Chondrocyte (in vitro differentiated cells): ENCODE measurements around the gene ANKRD1. TPM values are rescaled to one million over a fixed set of nuclear protein-coding genes. Genes with fewer than 3 reads are reported as not detected.

ENCODE experiments used
- DNase-seq: peaks from one replicate; pipeline ENCODE4 v3.0.0; 2021; ENCODE audit warnings: mixed read lengths, low spot score
- H3K27ac Mint-ChIP-seq: one replicate; pipeline ENCODE4 v1.8.0; 2021; ENCODE audit warnings: mild to moderate bottlenecking, moderate library complexity, mixed read lengths; ENCODE audit not compliant: unreplicated experiment
- H3K27me3 Mint-ChIP-seq: 2 replicates; pipeline ENCODE4 v1.8.0; 2021; ENCODE audit warnings: low read depth, mixed read lengths
- H3K36me3 Mint-ChIP-seq: 2 replicates; pipeline ENCODE4 v1.8.0; 2021; ENCODE audit warnings: low read depth, mixed read lengths
- H3K4me1 Mint-ChIP-seq: 2 replicates; pipeline ENCODE4 v1.8.0; 2021; ENCODE audit warnings: low read depth, mild to moderate bottlenecking, mixed read lengths
- H3K4me3 Mint-ChIP-seq: one replicate; pipeline ENCODE4 v1.8.0; 2021; ENCODE audit warnings: mild to moderate bottlenecking, moderate library complexity, mixed read lengths; ENCODE audit not compliant: unreplicated experiment
- H3K9me3 Mint-ChIP-seq: 2 replicates; pipeline ENCODE4 v1.8.0; 2021; ENCODE audit warnings: low read depth, mixed read lengths
- CTCF ChIP-seq: fragments of 200-600 bp; sonication (generic); IDR thresholded peaks from 2 replicates; pipeline ENCODE4 v1.5.0; 2021; ENCODE audit warnings: antibody characterized with exemption, mild to moderate bottlenecking, moderate library complexity
- total RNA-seq: library from RNA; stranded (reverse); gene quantifications from 3 replicates; pipeline ENCODE4 v1.2.1, GENCODE V29; 2021

The ANKRD1 gene
- total RNA-seq, 1 donor from 2014 or later = 261 TPM

- TF ChIP-seq CTCF = no peak
- no peak overlapping the region for H3K4me3 Mint-ChIP-seq
- DNase-seq = no peak
- no peak overlapping the region for H3K27ac Mint-ChIP-seq
- H3K9me3 Mint-ChIP-seq = no peaks in the 10 kb centered on the region
- no peaks in the 10 kb centered on the region for H3K36me3 Mint-ChIP-seq
- H3K4me1 Mint-ChIP-seq = peaks cover 54% of the 10 kb centered on the region
- H3K27me3 Mint-ChIP-seq = no peaks in the 10 kb centered on the region
These were observed 18.8 kb upstream of the ANKRD1 start for GRCh38 chr10:90939648-90940047.

- Mint-ChIP-seq H3K4me3 (no peak overlapping the region), H3K9me3 (no peaks in the 10 kb centered on the region), H3K27ac (no peak overlapping the region), H3K36me3 (no peaks in the 10 kb centered on the region), H3K27me3 (no peaks in the 10 kb centered on the region), H3K4me1 (peaks cover 54% of the 10 kb centered on the region)
- no peak for TF ChIP-seq CTCF
- DNase-seq = no peak
These were observed 18.2 kb upstream of the ANKRD1 start for GRCh38 chr10:90939116-90939515.

GRCh38 chr10:90937645-90938258 is 16.9 kb upstream of the ANKRD1 start:
- no peaks in the 10 kb centered on the region for H3K9me3 Mint-ChIP-seq
- no peaks in the 10 kb centered on the region for H3K27me3 Mint-ChIP-seq
- no peak overlapping the region for H3K4me3 Mint-ChIP-seq
- peak overlapping the region; percentile 62 for H3K27ac Mint-ChIP-seq
- no peak for TF ChIP-seq CTCF
- H3K4me1 Mint-ChIP-seq = peaks cover 62% of the 10 kb centered on the region
- DNase-seq = no peak
- no peaks in the 10 kb centered on the region for H3K36me3 Mint-ChIP-seq

- peak overlapping the region; percentile 62 for H3K27ac Mint-ChIP-seq
These were observed 15.4 kb upstream of the ANKRD1 start for GRCh38 chr10:90936276-90936659.

GRCh38 chr10:90935581-90936275 is 14.8 kb upstream of the ANKRD1 start:
- no peak for DNase-seq
- Mint-ChIP-seq H3K4me1 (peaks cover 81% of the 10 kb centered on the region), H3K36me3 (no peaks in the 10 kb centered on the region), H3K27ac (peak overlapping the region; percentile 62), H3K4me3 (no peak overlapping the region), H3K9me3 (no peaks in the 10 kb centered on the region), H3K27me3 (no peaks in the 10 kb centered on the region)
- TF ChIP-seq CTCF = no peak

More at GRCh38 chr10:90936276-90936659, 15.4 kb upstream of the ANKRD1 start:
- no peak for DNase-seq
- no peak for TF ChIP-seq CTCF
- H3K4me3 Mint-ChIP-seq = no peak overlapping the region
- H3K27me3 Mint-ChIP-seq = no peaks in the 10 kb centered on the region
- H3K9me3 Mint-ChIP-seq = no peaks in the 10 kb centered on the region
- H3K36me3 Mint-ChIP-seq = no peaks in the 10 kb centered on the region
- H3K4me1 Mint-ChIP-seq = peaks cover 77% of the 10 kb centered on the region
